ENCODE data around the gene SRSF2. TPM values are rescaled to one million over a fixed set of nuclear protein-coding genes. Genes with fewer than 3 reads are reported as not detected.

SRSF2 gene
- total and polyA plus RNA-seq, 9 of the 15 experiments (the other 6 are each of a cell fraction or from before 2014, with no cell fraction given), result 161 to 583 (median 393) TPM

DNA sequence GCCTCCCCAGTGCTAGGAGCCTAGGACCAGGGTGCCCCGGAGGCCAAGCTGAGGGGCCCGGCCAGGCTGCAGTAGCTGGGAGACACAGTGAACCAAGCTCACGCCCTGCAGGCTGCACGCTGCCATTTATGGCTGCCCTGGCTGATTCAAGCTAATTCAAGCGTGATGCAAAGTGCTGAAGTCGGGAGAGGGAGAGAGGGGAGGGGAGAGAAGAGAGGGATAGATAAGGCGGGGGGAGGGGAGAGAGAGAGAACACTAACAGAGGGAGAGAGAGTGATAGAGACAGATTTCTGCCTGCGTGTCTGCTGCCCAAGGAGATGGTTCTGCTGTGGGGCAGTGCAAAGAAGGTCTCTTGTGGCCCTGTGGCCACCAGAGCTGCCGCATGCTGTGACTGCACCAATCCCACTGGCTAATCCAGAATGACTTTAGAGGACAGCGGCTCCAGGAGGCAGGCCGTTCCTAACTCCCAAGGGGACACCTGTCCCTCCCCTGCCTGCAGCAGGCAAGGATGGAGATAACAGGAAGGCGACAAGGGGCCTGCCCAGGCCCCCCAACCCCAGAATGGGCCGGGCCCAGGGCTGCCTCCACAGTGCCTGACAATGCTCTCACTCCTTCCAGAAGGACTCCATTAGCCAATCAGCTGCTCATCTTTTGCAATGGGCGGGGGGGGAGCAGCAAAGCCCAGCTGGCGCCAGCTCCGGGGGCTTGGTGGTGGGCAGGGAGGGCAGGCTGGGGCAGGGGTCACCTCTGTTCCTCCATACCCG, 39.2 kb downstream of the SRSF2 start (continued):
- no peak for TF ChIP-seq C11orf30 (IDR thresholded peaks at IDR 0.05; ENCODE audit: low read depth)
- TF ChIP-seq ZNF589 (CRISPR knock-in tag; IDR thresholded peaks at IDR 0.05; ENCODE audit: low read depth), result peak; percentile 63; the same call in 1 of the 2 replicates
- no peak for TF ChIP-seq PREB (CRISPR knock-in tag; IDR thresholded peaks at IDR 0.05)
- TF ChIP-seq KLF16 (IDR thresholded peaks at IDR 0.05), result peak; percentile 36; the same call in 1 of the 2 replicates
- TF ChIP-seq BCOR (IDR thresholded peaks at IDR 0.05), result peak; percentile 83
- TF ChIP-seq TBL1XR1 (IDR thresholded peaks at IDR 0.05; ENCODE audit: low read length in 2 of 2), result peak in 1 of 2 experiments; percentile 50; a peak in 2 of 4 replicates
- TF ChIP-seq E2F8 (IDR thresholded peaks at IDR 0.05; ENCODE audit: low read depth, partially characterized antibody), result peak; percentile 48
- peak; percentile 48; the same call in 1 of the 2 replicates for TF ChIP-seq L3MBTL2 (IDR thresholded peaks at IDR 0.05)
- TF ChIP-seq HOXB6 (CRISPR knock-in tag; IDR thresholded peaks at IDR 0.05; ENCODE audit: borderline replicate concordance), result no peak
- no peak for TF ChIP-seq ZNF184 (CRISPR knock-in tag; IDR thresholded peaks at IDR 0.05)
- TF ChIP-seq EHMT2 (IDR thresholded peaks at IDR 0.05), result peak; percentile 59
- peak; percentile 77 for TF ChIP-seq FOXJ2 (tag; IDR thresholded peaks at IDR 0.05)
- TF ChIP-seq, protein P1, sequence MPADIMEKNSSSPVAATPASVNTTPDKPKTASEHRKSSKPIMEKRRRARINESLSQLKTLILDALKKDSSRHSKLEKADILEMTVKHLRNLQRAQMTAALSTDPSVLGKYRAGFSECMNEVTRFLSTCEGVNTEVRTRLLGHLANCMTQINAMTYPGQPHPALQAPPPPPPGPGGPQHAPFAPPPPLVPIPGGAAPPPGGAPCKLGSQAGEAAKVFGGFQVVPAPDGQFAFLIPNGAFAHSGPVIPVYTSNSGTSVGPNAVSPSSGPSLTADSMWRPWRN (IDR thresholded peaks at IDR 0.05; ENCODE audit: low read depth), result peak; percentile 59; the same call in 1 of the 2 replicates
- no peak for TF ChIP-seq PHF20 (IDR thresholded peaks at IDR 0.05; ENCODE audit: partially characterized antibody)
- TF ChIP-seq ATF3 (IDR thresholded peaks at IDR 0.05), result peak; percentile 62
- no peak for TF ChIP-seq ATF3 (CRISPR knock-in tag; conservative IDR thresholded peaks at IDR 0.05)
- no peak for TF ChIP-seq MCM5 (IDR thresholded peaks at IDR 0.05; ENCODE audit: low read depth)
- TF ChIP-seq ZBTB2 (IDR thresholded peaks at IDR 0.05), result peak; percentile 81
- no peak for TF ChIP-seq BCL6 (CRISPR knock-in tag; IDR thresholded peaks at IDR 0.05)

Measured in K562 (cell line).